ENCODE results near the gene FHIT. TPM values are rescaled to one million over a fixed set of nuclear protein-coding genes. Genes with fewer than 3 reads are reported as not detected.

Gene FHIT
- total RNA-seq, 1 experiment from 2014 or later: 2.1 TPM

- no peak for DNase-seq (ENCODE audit: extremely low read depth, low read depth)
These were observed 1149.6 kb downstream of the FHIT start for GRCh38 chr3:60101621-60102020.

GRCh38 chr3:60096403-60096802, 1154.8 kb downstream of the FHIT start:
- no peak for DNase-seq (ENCODE audit: extremely low read depth, low read depth)

GRCh38 chr3:60095930-60096329, 1155.3 kb downstream of the FHIT start:
- DNase-seq (ENCODE audit: extremely low read depth, low read depth): no peak

- no peak for DNase-seq (ENCODE audit: extremely low read depth, low read depth)
These were observed 1155.7 kb downstream of the FHIT start for GRCh38 chr3:60095516-60095915.

- DNase-seq (ENCODE audit: extremely low read depth, low read depth): no peak
These were observed 1156.8 kb downstream of the FHIT start for GRCh38 chr3:60094392-60094947.

- DNase-seq (ENCODE audit: extremely low read depth, low read depth): no peak
These were observed 1160.7 kb downstream of the FHIT start for GRCh38 chr3:60090548-60090947.

GRCh38 chr3:60086811-60087210, 1164.4 kb downstream of the FHIT start:
- DNase-seq (ENCODE audit: extremely low read depth, low read depth): no peak

GRCh38 chr3:60085649-60086048, 1165.6 kb downstream of the FHIT start:
- DNase-seq (ENCODE audit: extremely low read depth, low read depth): no peak

GRCh38 chr3:60081381-60082095, 1169.7 kb downstream of the FHIT start:
- DNase-seq (ENCODE audit: extremely low read depth, low read depth): no peak

- DNase-seq (ENCODE audit: extremely low read depth, low read depth): no peak
These were observed 1170.6 kb downstream of the FHIT start for GRCh38 chr3:60080648-60081047.

- no peak for DNase-seq (ENCODE audit: extremely low read depth, low read depth)
These were observed 1172.2 kb downstream of the FHIT start for GRCh38 chr3:60079076-60079475.

GRCh38 chr3:60076331-60076730, 1174.9 kb downstream of the FHIT start:
- DNase-seq (ENCODE audit: extremely low read depth, low read depth): no peak

GRCh38 chr3:60073942-60074341, 1177.3 kb downstream of the FHIT start:
- DNase-seq (ENCODE audit: extremely low read depth, low read depth): no peak

GRCh38 chr3:60073228-60073627, 1178.0 kb downstream of the FHIT start:
- no peak for DNase-seq (ENCODE audit: extremely low read depth, low read depth)

GRCh38 chr3:60070366-60070765, 1180.9 kb downstream of the FHIT start:
- DNase-seq (ENCODE audit: extremely low read depth, low read depth): no peak

GRCh38 chr3:60065227-60065868, 1185.9 kb downstream of the FHIT start:
- DNase-seq (ENCODE audit: extremely low read depth, low read depth): no peak

- DNase-seq (ENCODE audit: extremely low read depth, low read depth): no peak
These were observed 1186.8 kb downstream of the FHIT start for GRCh38 chr3:60064210-60065178.

- no peak for DNase-seq (ENCODE audit: extremely low read depth, low read depth)
These were observed 1194.8 kb downstream of the FHIT start for GRCh38 chr3:60056404-60056803.

GRCh38 chr3:60055765-60056164, 1195.5 kb downstream of the FHIT start:
- no peak for DNase-seq (ENCODE audit: extremely low read depth, low read depth)

- DNase-seq (ENCODE audit: extremely low read depth, low read depth): no peak
These were observed 1197.6 kb downstream of the FHIT start for GRCh38 chr3:60053526-60054265.

Measured in NCI-H460 (cell line).